Measurements from ENCODE around the gene SLC17A7.

- TF ChIP-seq CTCF (conservative IDR thresholded peaks at IDR 0.05 in 1 of 2, IDR thresholded peaks at IDR 0.05 in 1 of 2; ENCODE audit: low read depth in 1 of 2, low read length in 2 of 2) (no peak), EZH2 (IDR thresholded peaks at IDR 0.05; ENCODE audit: low read length, missing control alignments) (no peak)
Observed at GRCh38 chr19:49465371-49465770, 24.0 kb upstream of the SLC17A7 start.

All from fibroblast of lung (primary cell).